HepG2 (cell line): Measurements from ENCODE around the gene HADH. TPM values are rescaled to one million over a fixed set of nuclear protein-coding genes. Genes with fewer than 3 reads are reported as not detected.

Experiments used
- ATAC-seq: fragments of 200-7000 bp; cut with Tn5 transposase; 3 replicates; pipeline ENCODE4 v1.9.1; 2020; ENCODE audit warnings: mild to moderate bottlenecking, moderate library complexity
- BruUV-seq: library from RNA; stranded (reverse); fragments of 400-500 nt; replicated peaks from 2 replicates; lab custom pipeline; 2021; lab: Mats Ljungman, UMichigan
- CTCF ChIA-PET: fragments of 300-600 bp; formaldehyde crosslinking; extraction: SDS; loops from one replicate; lab custom pipeline; 2021; ENCODE audit warnings: low total read pairs, inconsistent platforms, low intra/inter-chr PET ratio; lab: Yijun Ruan, JAX
- POLR2A ChIA-PET: fragments of 350-600 bp; sonication (Branson Sonifier 250); formaldehyde crosslinking; loops from one replicate; lab custom pipeline; 2020; ENCODE audit warnings: antibody characterized with exemption, inconsistent platforms; lab: Yijun Ruan, JAX
- DNase-seq: peaks from one replicate; pipeline ENCODE4 v3.0.0-alpha.2; 2015; ENCODE audit warnings: low spot score
- FAIRE-seq: peaks from 3 replicates; lab custom pipeline; 2011; peaks lifted over from hg19 to GRCh38; lab: Jason Lieb, UNC
- H2AFZ ChIP-seq: one replicate; pipeline ENCODE4 v1.6.1; 2011; ENCODE audit warnings: low read length, inconsistent platforms
- H3K27ac ChIP-seq: fragments of 300-600 bp; 3 replicates; pipeline ENCODE4 v1.8.0; 2011; ENCODE audit warnings: mixed run types, mild to moderate bottlenecking, mixed read lengths, low read length, inconsistent platforms; ENCODE audit not compliant: insufficient read depth; ENCODE audit errors: extremely low read length
- H3K27me3 ChIP-seq, 2 experiments: fragments of 200-600 bp in 1 of 2; 2 replicates in 1 of 2; 3 replicates in 1 of 2; pipeline versions ENCODE4 v1.6.0 to v1.8.0; 2011; ENCODE audit warnings: low read length in 2 of 2, mild to moderate bottlenecking in 2 of 2, moderate library complexity in 2 of 2, inconsistent platforms in 1 of 2; ENCODE audit not compliant: insufficient read depth in 2 of 2, control insufficient read depth in 1 of 2
- H3K36me3 ChIP-seq, 2 experiments: fragments of 200-600 bp in 1 of 2; replicated peaks in 1 of 2; 2 replicates in 1 of 2; 3 replicates in 1 of 2; pipeline versions ENCODE4 v1.5.1 to v1.8.0; 2011; ENCODE audit warnings: low read length in 2 of 2, inconsistent platforms in 1 of 2; ENCODE audit not compliant: insufficient read depth in 2 of 2, control insufficient read depth in 1 of 2
- H3K4me1 ChIP-seq: 2 replicates; pipeline ENCODE4 v1.5.1; 2012; ENCODE audit warnings: low read length, inconsistent platforms; ENCODE audit not compliant: insufficient read depth
- H3K4me2 ChIP-seq: 2 replicates; pipeline ENCODE4 v1.6.0; 2011; ENCODE audit warnings: low read depth, low read length, inconsistent platforms
- H3K4me3 ChIP-seq, 3 experiments: fragments of 200-600 bp in 1 of 3; sonication (generic), shearing (Covaris generic) in 1 of 3; replicated peaks in 1 of 3; 2 replicates each; pipeline ENCODE4 v1.5.1; 2011 to 2016; ENCODE audit warnings: low read length in 3 of 3, inconsistent platforms in 2 of 3, low read depth in 2 of 3, mild to moderate bottlenecking in 2 of 3, control low read depth in 1 of 3, mixed read lengths in 1 of 3; ENCODE audit not compliant: insufficient read depth in 1 of 3
- H3K79me2 ChIP-seq: one replicate; pipeline ENCODE4 v1.6.1; 2011; ENCODE audit warnings: low read length, inconsistent platforms; ENCODE audit not compliant: insufficient read depth
- H3K9ac ChIP-seq: 2 replicates; pipeline ENCODE4 v1.6.0; 2011; ENCODE audit warnings: mild to moderate bottlenecking, low read depth, low read length, inconsistent platforms; ENCODE audit not compliant: insufficient read depth
- H3K9me3 ChIP-seq: 2 replicates; pipeline ENCODE4 v1.5.1; 2012; ENCODE audit warnings: mild to moderate bottlenecking, low read length
- H4K20me1 ChIP-seq: 2 replicates; pipeline ENCODE4 v1.6.0; 2011; ENCODE audit warnings: inconsistent platforms, mild to moderate bottlenecking, low read length, moderate library complexity; ENCODE audit not compliant: insufficient read depth
- CTCF ChIP-seq: sonication (generic); formaldehyde crosslinking; IDR thresholded peaks from 2 replicates; pipeline ENCODE4 v1.5.0; 2020; ENCODE audit warnings: mild to moderate bottlenecking, missing genetic modification reagents, moderate library complexity
- GABPB1 ChIP-seq: IDR thresholded peaks from 2 replicates; pipeline ENCODE4 v1.6.1; 2016; ENCODE audit warnings: mild to moderate bottlenecking, missing genetic modification reagents, moderate library complexity, missing compliant biosample characterization
- MAFF ChIP-seq: IDR thresholded peaks from 2 replicates; pipeline ENCODE4 v1.6.1; 2011; ENCODE audit warnings: low read depth, low read length, improper control_type of control experiment
- MAFK ChIP-seq, 2 experiments: IDR thresholded peaks in 1 of 2; conservative IDR thresholded peaks in 1 of 2; 2 replicates each; pipeline ENCODE4 v1.6.1; 2011; ENCODE audit warnings: improper control_type of control experiment in 2 of 2, low read length in 2 of 2
- STAG1 ChIP-seq: sonication (generic); formaldehyde crosslinking; IDR thresholded peaks from 2 replicates; pipeline ENCODE4 v1.4.0; 2020; ENCODE audit warnings: missing genetic modification reagents
- ZFP41 ChIP-seq: sonication (generic); formaldehyde crosslinking; IDR thresholded peaks from 2 replicates; pipeline ENCODE4 v1.4.0; 2020; ENCODE audit warnings: mild to moderate bottlenecking, missing genetic modification reagents, borderline replicate concordance
- ZNF879 ChIP-seq: sonication (generic); formaldehyde crosslinking; IDR thresholded peaks from 2 replicates; pipeline ENCODE4 v1.8.1; 2023; ENCODE audit warnings: missing genetic modification reagents
- WGBS: methylation state at CpG from one replicate; pipeline ENCODE4 v1.1.6; 2017; ENCODE audit warnings: low lambda C conversion rate; 5-methylcytosine and 5-hydroxymethylcytosine counted together
- in situ Hi-C: cut with HindIII; loops from 2 replicates; pipeline ENCODE4 v1.10.0; 2017; ENCODE audit warnings: low pct_unique_long_range_greater_than_20kb; ENCODE audit not compliant: extremely low pct_ligation_motif_present
- intact Hi-C: fragments of 100-400 bp; cut with micrococcal nuclease; formaldehyde crosslinking; loops from one replicate; pipeline ENCODE4 v1.10.0; 2022; ENCODE audit not compliant: unreplicated experiment
- polyA plus RNA-seq, 8 experiments: library from polyadenylated mRNA; depleted of rRNA in 3 of 8; stranded (reverse) in 7 of 8; unstranded in 1 of 8; fragments of >200 nt; fragmentation: Illumina TruSeq in 4 of 8; extraction: Trizol in 4 of 8; gene quantifications; 2 replicates each; pipeline versions ENCODE4 v1.2.1 to v1.2.3, GENCODE V29; 2011 to 2016; ENCODE audit warnings: low read depth in 4 of 8, missing spikeins in 1 of 8, mixed read lengths in 1 of 8; ENCODE audit not compliant: insufficient read depth in 1 of 8
- total RNA-seq, 5 experiments: library from RNA; depleted of rRNA; stranded (reverse); fragments of >200 nt; fragmentation: Illumina TruSeq; extraction: Trizol; gene quantifications; 2 replicates each; pipeline ENCODE4 v1.2.3, GENCODE V29; 2016; ENCODE audit warnings: low read depth in 1 of 5

HADH gene
- total and polyA plus RNA-seq, 2 of the 13 experiments (the other 11 are each of a cell fraction or from before 2014, with no cell fraction given) = 29.6 to 33.9 TPM

- Histone ChIP-seq H2AFZ (no peak overlapping the region), H3K4me1 (peaks cover 8% of the 10 kb centered on the region; the same call in 1 of the 2 replicates), H3K9me3 (no peaks in the 10 kb centered on the region), H3K9ac (no peak overlapping the region), H3K36me3 (no peaks in the 10 kb centered on the region), H3K4me3 (no peak overlapping the region), H3K79me2 (no peaks in the 10 kb centered on the region), H3K27ac (no peak overlapping the region), H4K20me1 (no peaks in the 10 kb centered on the region), H3K4me2 (no peak overlapping the region), H3K27me3 (no peaks in the 10 kb centered on the region; a peak in 1 of 5 replicates)
- FAIRE-seq = no peak
- no TSS peak for BruUV-seq
- ChIA-PET CTCF (no interaction called here), POLR2A (no interaction called here)
- TF ChIP-seq CTCF (CRISPR knock-in tag) (peak; percentile 30; the same call in 1 of the 2 replicates), STAG1 (CRISPR knock-in tag) (peak; percentile 51), ZFP41 (no peak), GABPB1 (CRISPR knock-in tag) (no peak)
- in situ Hi-C loops = no loop called here
- ATAC-seq = peak; percentile 42; the same call in 2 of the 3 replicates
- 57% methylated on average over 5 of the region's 5 CpGs for WGBS
- DNase-seq = peak; percentile 2
- intact Hi-C loops = loop anchor here (1.0 kb wide), 1 partner anchor 124 kb away; no protein-coding TSS in a partner anchor
Measured at GRCh38 chr4:108060164-108060563, 70.5 kb downstream of the HADH start.

- Histone ChIP-seq H3K36me3 (no peaks in the 10 kb centered on the region), H3K27me3 (no peaks in the 10 kb centered on the region; a peak in 1 of 5 replicates), H3K4me1 (peaks cover 8% of the 10 kb centered on the region; the same call in 1 of the 2 replicates), H3K4me3 (no peak overlapping the region), H3K27ac (no peak overlapping the region), H3K4me2 (no peak overlapping the region), H3K9ac (no peak overlapping the region), H2AFZ (no peak overlapping the region), H3K9me3 (no peaks in the 10 kb centered on the region), H4K20me1 (no peaks in the 10 kb centered on the region), H3K79me2 (no peaks in the 10 kb centered on the region)
- 29% methylated on average over 5 of the region's 5 CpGs for WGBS
- DNase-seq (no peak), ATAC-seq (no peak), FAIRE-seq (no peak)
- intact Hi-C loops (loop anchor here (1.0 kb wide), 1 partner anchor 123 kb away; no protein-coding TSS in a partner anchor), in situ Hi-C loops (no loop called here)
- POLR2A ChIA-PET = no interaction called here
- no TSS peak for BruUV-seq
- peak; percentile 57 for TF ChIP-seq MAFF
- no peak for TF ChIP-seq ZNF879 (CRISPR knock-in tag)
- TF ChIP-seq MAFK (conservative IDR thresholded peaks at IDR 0.05 in 1 of 2, IDR thresholded peaks at IDR 0.05 in 1 of 2; ENCODE audit: low read length in 2 of 2) = peak; percentile 77 to 78; a peak in 3 of 4 replicates
- CTCF ChIA-PET = no interaction called here
Measured at GRCh38 chr4:108060686-108061321, 71.1 kb downstream of the HADH start.
